ENCODE measurements around the gene PHLDB1.
"Not testable (repeated sequence)": the region's sequence is repeated elsewhere in the genome, so short reads cannot be mapped to it uniquely, and the experiment has no call there.

The PHLDB1 gene

DNA sequence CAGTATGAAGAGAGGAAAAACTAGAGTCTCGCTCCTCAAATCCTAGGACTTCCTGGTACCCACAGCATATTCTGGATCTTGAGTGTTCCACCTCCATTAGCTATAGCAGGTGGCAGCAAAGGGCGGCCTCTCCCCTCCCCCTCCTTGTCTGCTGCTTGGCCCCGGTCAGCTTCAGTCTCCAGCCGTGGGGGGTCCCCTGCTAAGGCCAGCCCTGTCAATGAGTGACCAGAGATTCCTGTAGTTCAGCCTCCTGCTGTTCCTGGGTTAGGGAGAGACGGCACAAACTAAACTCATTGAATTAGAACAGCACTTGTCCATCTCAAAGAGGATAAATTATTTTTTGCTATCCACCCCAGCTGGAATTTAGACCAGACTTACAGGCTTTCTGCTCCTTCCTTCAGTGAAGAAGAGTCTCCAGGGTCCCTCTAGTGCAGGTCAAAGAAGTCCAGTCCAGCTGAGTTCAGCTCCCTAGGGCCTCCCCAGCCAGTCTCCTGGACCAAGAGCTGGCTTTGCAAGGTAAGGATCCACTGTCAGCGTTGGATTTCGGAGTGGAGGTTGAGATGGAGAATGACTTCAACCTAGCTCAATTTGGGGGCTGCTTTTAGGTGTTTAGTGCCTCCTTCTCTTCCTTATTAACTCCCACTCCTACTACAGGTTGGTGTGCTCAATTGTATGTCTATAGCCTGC is 1.1 kb upstream of the PHLDB1 start:
- DNase-seq, result peak; percentile 80

DNA sequence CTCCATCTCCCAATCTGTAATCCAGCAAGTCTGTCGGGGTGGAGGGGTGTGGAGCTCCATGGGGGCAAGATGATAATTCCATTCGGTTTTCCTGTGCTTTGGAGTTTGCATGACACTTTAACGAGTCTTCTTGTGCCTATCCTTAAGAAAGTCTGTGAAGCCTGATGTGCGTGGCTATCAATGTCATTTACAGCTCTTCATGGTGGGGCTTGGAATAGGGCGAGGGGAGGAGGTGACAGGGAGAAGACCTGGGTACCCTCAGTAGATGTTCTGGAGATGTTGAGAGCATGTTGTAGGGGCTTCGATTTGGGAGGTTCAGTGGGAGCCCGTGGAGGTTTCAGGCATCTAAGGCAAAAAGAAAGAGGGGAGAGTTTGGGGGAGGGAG is 579 bp upstream of the PHLDB1 start:
- no peak for DNase-seq

DNA sequence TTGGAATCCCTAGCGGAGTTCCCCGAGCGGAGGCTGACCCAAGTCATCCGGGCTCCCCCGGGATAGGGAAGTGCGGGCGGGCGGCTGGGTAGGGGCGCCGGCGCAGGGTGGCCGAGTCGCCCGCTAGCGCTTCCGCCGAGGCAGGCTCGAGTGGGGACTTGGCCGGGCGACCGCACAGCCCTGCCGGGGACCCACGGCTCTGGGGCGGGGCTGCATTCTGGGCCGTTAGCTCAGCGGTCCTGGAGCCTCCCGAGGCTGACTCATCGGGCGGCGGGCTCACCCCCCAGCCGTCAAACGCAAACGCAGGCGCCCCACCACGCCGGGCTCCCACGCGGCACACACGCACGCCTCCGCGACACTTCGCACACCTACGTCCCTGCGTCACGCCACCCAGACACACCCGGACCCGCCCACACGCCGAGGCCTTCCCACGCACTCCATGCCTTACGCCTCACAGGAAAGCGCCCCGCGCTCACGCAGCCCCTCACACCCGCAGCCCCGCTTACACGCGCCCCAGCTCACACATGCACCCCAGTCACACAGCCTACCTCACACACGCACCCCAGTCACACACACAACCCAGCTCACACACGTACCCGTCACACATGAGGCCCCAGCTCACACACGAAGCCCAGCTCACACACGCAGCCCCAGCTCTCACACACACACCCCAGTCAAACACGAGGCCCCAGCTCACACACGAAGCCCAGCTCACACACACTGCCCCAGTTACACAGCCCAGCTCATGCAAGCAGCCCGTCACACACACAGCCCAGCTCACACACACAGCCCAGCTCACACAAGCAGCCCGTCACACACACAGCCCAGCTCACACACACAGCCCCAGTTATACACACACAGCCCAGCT is 1.2 kb downstream of the PHLDB1 start:
- DNase-seq, result peak; percentile 52

DNA sequence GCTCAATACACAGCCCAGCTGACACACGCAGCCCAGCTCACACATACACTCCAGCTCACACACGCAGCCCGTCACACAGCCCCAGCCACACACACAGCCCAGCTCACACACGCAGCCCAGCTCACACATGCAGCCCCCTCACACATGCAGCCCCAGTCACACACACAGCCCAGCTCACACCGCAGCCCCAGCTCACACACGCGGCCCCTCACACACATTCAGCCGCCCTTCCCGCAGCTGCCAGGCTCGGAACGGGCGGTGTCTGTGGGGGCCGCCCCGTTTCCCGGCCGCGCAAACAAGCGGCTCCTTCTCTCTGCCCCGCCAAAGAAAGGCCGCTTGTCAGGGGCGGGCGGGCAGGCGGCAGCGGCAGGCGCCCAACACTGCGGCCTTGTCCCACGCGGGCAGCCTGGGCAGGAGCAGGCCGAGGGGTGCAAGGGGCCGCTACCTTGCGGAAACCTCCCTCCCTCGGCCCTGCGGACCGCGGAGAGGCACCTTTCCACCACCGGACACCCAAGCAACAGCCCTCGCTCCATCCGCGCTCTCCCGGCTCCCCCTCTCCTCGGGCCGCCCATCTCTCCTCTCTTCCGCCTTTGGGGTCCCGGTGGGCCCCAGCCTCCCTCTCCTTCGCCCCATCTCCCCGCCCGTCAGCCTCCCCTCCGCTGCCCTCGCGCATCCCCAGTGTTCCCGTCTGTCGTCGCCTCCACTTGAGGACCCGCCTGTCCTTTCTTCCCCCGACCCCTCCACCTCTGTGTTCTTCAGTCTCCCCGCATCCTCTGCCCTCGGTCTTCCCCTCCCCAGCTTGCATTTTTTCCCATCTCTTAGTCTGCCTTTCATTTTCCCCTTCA is 2.2 kb downstream of the PHLDB1 start:
- DNase-seq, result no peak

- no peak for DNase-seq
Observed at GRCh38 chr11:118610225-118610772, 2.9 kb downstream of the PHLDB1 start.

- DNase-seq, result peak; percentile 67
Observed at GRCh38 chr11:118610773-118611432, 3.5 kb downstream of the PHLDB1 start.

DNA sequence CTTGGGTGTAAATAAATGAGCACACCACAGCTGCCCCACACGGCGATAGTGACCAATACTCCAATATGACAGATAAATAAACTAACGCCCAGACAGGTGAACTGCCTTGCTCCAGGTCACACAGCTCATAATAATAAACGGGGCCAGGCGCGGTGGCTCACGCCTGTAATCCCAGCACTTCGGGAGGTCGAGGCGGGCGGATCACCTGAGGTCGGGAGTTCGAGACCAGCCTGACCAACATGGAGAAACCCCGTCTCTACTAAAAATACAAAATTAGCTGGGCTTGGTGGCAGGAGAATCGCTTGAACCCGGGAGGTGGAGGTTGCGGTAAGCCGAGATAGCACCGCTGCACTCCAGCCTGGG is 4.0 kb downstream of the PHLDB1 start:
- not testable (repeated sequence) for DNase-seq

DNA sequence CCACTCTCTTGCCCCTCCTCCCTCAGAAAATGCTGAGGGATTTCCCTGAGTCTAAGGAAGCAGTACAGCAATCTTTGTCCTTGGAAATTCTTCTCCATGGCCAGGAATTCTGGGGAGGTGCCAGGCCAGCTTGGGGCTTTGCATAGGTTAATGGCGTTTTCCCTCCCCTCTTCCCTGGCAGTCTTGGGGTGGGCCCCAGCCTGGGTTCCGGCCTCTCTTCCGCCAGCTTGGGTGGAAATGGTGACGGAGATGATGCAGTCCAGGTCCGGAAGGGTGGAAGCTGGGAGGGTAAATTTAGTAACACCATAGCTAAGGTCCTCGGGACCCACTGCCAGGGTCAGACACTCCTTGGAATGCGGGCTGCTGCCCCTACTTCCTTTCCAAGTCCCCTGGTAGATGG is 5.0 kb downstream of the PHLDB1 start:
- DNase-seq, result no peak

DNA sequence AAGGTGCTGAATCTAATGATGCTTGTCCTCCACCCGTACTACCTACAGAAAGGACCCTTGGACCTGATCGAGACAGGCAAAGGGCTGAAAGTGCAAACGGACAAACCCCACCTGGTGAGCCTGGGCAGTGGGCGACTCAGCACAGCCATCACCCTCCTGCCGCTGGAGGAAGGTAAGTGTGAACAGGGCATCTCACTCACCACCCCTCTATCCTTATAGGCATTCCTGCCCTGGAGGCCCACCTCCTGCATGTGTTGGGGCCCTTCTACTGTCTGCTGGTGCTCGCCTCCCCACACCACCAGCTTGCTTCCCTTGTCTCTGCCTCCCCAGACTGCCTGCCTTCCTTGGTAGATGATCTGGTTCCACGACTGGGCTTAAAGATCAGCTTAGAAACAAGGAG is 7.1 kb downstream of the PHLDB1 start:
- no peak for DNase-seq

GRCh38 chr11:118615282-118615975 is 8.0 kb downstream of the PHLDB1 start:
- DNase-seq, result peak; percentile 92

DNA sequence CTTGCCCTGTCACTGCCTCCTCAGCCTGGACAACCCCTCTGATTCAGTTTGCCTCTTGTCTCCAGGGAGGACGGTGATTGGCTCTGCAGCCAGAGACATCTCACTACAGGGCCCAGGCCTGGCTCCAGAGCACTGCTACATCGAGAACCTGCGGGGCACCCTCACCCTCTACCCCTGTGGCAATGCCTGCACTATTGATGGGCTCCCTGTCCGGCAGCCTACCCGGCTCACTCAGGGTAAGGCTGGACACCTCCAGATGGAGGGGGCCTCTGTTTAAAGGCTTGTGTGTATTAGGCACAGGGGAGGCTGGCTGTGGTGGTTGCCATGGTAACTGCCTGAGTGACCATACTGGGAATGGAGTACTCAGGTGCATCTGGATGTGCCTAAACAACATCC is 8.6 kb downstream of the PHLDB1 start:
- no peak for DNase-seq

GRCh38 chr11:118618115-118618990 is 10.9 kb downstream of the PHLDB1 start:
- no peak for DNase-seq

- DNase-seq, result peak; percentile 45
Observed at GRCh38 chr11:118618991-118619375, 11.6 kb downstream of the PHLDB1 start.

DNA sequence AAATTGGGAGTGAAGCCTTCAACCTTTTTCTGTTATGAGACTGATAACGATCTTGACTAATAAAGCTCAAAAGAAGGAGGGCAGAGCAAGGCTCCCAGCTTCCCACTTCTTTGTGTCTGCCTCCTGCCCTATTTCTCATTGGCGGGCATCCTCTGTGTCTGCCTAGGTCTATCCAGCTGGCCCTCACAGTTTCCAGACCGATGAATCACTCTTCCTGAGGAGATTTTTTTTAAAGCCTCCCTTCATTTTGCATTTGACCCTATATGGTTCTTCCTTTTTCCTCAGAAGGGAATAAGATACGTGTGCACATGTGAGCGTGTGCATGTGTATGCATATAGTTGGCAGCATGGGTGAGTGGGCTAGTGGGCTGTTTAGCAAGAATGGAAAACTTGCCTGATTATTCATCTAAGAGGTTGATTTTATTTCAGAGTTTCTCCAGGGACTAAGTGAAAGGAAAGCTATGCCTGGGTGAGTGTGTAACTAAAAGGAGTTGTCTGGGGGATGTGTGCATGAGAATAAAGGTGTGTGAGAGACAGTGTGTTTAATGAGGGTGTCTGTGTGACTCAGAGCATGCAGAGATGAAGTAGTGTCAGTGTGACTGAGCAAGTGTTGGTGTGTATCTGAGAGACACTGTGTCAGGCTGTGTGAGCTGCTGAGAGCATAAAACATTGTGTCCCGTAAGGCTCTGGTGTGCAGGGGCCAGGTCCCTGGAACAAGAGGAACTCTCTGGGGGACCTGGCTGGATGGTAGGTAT is 12.2 kb downstream of the PHLDB1 start:
- DNase-seq, result peak; percentile 98

DNA sequence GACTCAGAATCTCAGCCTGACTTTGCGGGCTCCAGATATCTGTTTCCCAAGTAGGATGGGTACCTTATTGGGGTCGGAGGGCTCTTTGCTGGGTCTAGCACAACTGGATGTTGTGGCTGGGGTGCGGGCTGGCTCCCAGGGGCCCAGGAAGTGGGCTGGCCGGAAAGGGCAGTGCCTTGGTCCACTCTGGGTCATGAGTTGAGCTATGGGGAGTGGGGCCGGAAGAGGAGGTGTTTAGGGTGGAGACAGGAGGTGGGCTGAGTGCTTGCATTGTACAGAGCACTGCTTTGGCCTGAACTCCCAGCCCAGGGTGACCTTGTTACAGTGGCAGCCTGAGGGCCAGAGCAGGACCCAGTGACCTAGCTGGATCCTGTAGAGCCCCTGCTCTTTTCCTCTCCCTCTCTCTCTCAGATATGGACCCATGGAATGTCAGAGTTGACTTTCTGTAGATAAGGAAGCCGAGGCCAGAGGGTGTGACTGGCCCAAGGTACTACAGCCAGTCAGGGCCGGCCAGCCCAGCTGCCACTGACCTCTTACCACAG is 13.2 kb downstream of the PHLDB1 start:
- DNase-seq, result no peak

DNA sequence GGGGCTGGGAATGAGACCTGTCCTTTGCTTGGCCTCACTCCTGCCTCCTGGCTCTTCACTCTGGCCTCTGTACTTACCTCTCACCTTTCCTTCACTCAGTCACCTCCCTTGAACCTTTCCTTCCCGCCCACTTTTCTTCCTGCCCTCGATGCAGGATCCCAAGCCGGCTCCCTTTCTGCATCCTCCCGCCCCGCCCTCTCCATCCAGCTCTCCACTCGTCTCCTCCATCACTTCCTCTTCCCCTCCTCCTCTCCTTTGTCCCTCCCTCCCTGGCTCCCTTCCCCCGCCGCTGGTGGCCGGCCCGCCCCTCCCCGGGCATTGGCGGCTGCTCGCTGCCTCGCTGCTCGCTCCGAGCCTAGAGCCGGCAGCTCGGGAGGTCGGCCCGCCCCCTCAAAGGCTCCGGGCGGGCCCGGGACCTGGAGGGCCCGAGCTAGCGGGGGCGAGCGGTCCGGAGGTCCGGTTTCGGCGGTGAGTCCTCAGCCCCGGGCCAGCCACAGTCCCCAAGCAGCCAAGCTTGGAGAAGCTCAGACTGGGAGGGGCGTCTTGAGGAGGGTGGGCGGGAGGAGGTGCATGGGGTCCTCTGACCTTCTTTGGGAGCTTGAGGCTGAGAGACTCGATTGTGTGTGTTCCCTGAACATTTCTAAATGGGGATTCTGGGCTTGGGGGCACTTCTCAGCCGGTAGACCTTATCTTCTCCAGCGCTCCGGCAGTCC is 13.8 kb downstream of the PHLDB1 start:
- peak; percentile 78 for DNase-seq

GRCh38 chr11:118621784-118622375 is 14.5 kb downstream of the PHLDB1 start:
- DNase-seq, result no peak

GRCh38 chr11:118622376-118623268 is 15.2 kb downstream of the PHLDB1 start:
- DNase-seq, result peak; percentile 90
